HL-60 (cell line): Measurements from ENCODE around the gene SENP3.

Experiments
- CTCF ChIP-seq: IDR thresholded peaks from one replicate; pipeline ENCODE4 v1.5.1; 2011; ENCODE audit warnings: low read length, control low read depth, inconsistent platforms; ENCODE audit not compliant: insufficient read depth
- GABPA ChIP-seq: IDR thresholded peaks from 2 replicates; pipeline ENCODE4 v1.6.1; 2012; ENCODE audit warnings: low read depth
- POLR2AphosphoS5 ChIP-seq: IDR thresholded peaks from 2 replicates; pipeline ENCODE4 v1.6.1; 2012; ENCODE audit warnings: low read depth
- REST ChIP-seq: IDR thresholded peaks from 2 replicates; pipeline ENCODE4 v1.6.1; 2012; ENCODE audit warnings: low read depth; ENCODE audit not compliant: insufficient replicate concordance
- SPI1 ChIP-seq: IDR thresholded peaks from 2 replicates; pipeline ENCODE4 v1.6.1; 2012; ENCODE audit warnings: low read depth, mild to moderate bottlenecking, borderline replicate concordance

- TF ChIP-seq CTCF (no peak), GABPA (no peak), REST (no peak), SPI1 (no peak), POLR2AphosphoS5 (no peak)
Measured at GRCh38 chr17:7593296-7593695, 31.6 kb downstream of the SENP3 start.
